ENCODE results near the gene PLOD3.

PLOD3 gene

GRCh38 chr7:101232141-101232850 lies 14.9 kb upstream of the PLOD3 start:
- H3K4me3 ChIP-seq (replicated peaks in 1 of 2; ENCODE audit: low read depth in 2 of 2, low read length in 2 of 2): no peak overlapping the region
- no peak for TF ChIP-seq CTCF (IDR thresholded peaks at IDR 0.05; ENCODE audit: low read depth, low read length)
- no peak for DNase-seq (ENCODE audit: low read depth in 2 of 2)

DNA sequence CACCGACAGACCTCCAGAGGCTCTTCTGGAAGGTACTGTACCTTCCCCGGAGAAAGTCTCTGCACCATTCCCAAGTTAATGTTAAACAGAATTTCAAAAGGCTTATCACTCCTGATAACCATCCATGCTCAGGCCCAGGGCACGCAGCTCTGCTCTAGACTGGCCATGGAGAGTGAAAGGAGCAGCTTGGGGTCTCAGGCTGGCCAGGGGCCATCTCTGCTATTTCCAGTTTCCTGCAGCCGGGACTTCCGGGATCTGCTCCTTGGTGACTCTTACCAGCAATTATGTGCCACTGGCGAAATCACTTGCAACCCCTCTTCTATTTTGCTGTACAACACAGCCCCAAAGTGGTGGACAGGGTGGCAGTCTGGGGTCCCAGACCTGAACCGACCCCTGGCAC lies 14.3 kb upstream of the PLOD3 start:
- TF ChIP-seq CTCF (IDR thresholded peaks at IDR 0.05; ENCODE audit: low read depth, low read length): no peak
- H3K4me3 ChIP-seq (replicated peaks in 1 of 2; ENCODE audit: low read depth in 2 of 2, low read length in 2 of 2): no peak overlapping the region
- peak in 1 of 2 donors; percentile 20 for DNase-seq (ENCODE audit: low read depth in 2 of 2)

DNA sequence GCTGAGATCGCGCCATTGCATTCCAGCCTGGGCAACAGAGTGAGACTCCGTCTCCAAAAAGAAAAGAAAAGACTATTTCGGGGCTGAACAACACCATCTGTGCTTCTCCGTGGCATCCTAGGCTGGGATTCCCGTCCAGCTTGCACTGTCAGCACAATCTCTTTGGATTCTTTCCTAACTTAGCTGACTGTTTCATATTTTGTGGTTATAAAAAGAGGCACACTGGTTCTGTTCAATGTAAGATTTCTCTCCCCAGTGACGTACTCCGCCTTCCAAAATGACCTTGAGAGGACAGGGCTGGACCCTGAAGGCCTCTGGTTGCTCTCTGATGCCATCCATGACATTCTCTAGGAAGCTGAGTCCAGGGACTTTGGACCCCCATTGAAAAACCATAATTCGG lies 9.3 kb upstream of the PLOD3 start:
- no peak for TF ChIP-seq CTCF (IDR thresholded peaks at IDR 0.05; ENCODE audit: low read depth, low read length)
- no peak overlapping the region for H3K4me3 ChIP-seq (replicated peaks in 1 of 2; ENCODE audit: low read depth in 2 of 2, low read length in 2 of 2)
- DNase-seq (ENCODE audit: low read depth in 2 of 2): no peak

DNA sequence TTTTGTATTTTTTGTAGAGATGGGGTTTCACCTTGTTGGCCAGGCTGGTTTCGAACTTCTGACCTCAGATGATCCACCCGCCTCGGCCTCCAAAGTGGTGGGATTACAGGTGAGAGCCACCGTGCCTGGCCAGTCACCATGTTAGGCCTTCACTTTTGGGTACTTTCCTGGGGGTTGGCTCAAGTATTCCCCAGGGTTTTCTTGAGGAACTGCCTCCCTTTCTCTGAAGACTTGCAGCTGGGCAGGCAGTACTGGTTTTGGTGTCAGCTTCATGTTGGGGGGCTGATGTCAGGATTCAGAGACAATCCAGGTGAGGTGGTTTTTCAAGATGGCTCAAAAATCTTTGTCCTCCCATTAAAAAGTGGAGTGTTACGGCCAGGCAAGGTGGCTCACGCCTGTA lies 8.3 kb upstream of the PLOD3 start:
- no peak overlapping the region for H3K4me3 ChIP-seq (replicated peaks in 1 of 2; ENCODE audit: low read depth in 2 of 2, low read length in 2 of 2)
- DNase-seq (ENCODE audit: low read depth in 2 of 2): no peak
- TF ChIP-seq CTCF (IDR thresholded peaks at IDR 0.05; ENCODE audit: low read depth, low read length): no peak

DNA sequence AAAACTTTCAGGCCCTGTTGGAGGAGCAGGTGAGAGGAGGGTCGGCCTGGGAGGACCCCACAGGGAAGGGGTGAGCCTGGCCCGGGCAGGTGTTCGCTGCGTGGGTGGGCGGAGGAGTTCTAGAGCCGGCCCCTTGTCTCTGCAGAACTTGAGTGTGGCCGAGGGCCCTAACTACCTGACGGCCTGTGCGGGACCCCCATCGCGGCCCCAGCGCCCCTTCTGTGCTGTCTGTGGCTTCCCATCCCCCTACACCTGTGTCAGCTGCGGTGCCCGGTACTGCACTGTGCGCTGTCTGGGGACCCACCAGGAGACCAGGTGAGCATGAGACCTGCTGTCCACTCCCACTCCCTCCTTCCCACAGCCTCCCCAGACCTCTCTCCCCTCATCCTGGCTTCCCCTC lies 6.1 kb upstream of the PLOD3 start:
- DNase-seq (ENCODE audit: low read depth in 2 of 2): no peak
- H3K4me3 ChIP-seq (replicated peaks in 1 of 2; ENCODE audit: low read depth in 2 of 2, low read length in 2 of 2): no peak overlapping the region
- no peak for TF ChIP-seq CTCF (IDR thresholded peaks at IDR 0.05; ENCODE audit: low read depth, low read length)

DNA sequence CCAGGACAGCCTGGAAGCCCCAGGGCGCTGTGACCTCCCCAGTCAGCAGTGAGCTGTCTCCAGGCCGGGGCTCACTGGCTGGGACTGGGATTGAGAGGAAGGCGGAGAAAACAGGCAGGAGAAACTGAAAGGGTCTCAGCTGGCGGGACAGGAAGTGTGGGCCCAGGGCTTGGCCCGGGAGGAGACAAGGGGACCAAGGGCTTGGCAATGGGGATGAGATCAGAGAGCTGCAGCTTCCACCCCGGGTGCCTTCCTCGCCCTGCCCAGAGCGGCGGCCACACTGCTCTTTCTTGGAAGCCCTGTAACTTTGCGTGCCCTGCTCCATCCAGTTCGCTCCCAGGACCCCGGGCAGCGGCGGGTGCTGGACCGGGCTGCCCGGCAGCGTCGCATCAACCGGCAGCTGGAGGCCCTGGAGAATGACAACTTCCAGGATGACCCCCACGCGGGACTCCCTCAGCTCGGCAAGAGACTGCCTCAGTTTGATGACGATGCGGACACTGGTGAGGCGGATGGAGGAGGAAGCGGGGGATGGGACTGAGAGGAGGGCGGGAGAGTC lies 5.0 kb upstream of the PLOD3 start:
- no peak for DNase-seq (ENCODE audit: low read depth in 2 of 2)
- no peak overlapping the region for H3K4me3 ChIP-seq (replicated peaks in 1 of 2; ENCODE audit: low read depth in 2 of 2, low read length in 2 of 2)
- TF ChIP-seq CTCF (IDR thresholded peaks at IDR 0.05; ENCODE audit: low read depth, low read length): no peak

- DNase-seq (ENCODE audit: low read depth in 2 of 2): no peak
- no peak overlapping the region for H3K4me3 ChIP-seq (replicated peaks in 1 of 2; ENCODE audit: low read depth in 2 of 2, low read length in 2 of 2)
- TF ChIP-seq CTCF (IDR thresholded peaks at IDR 0.05; ENCODE audit: low read depth, low read length): no peak
Measured at GRCh38 chr7:101220295-101220694, 2.9 kb upstream of the PLOD3 start.

All from cardiac fibroblast (primary cell).